Activated CD8-positive, alpha-beta T cell treated with anti-CD3 and anti-CD28 coated beads for 36 hours (primary cell): Measurements from ENCODE around the gene TMEM125. TPM values are rescaled to one million over a fixed set of nuclear protein-coding genes. Genes with fewer than 3 reads are reported as not detected.

ENCODE experiments used
- ATAC-seq: fragments of 200-7000 bp; cut with Tn5 transposase; one replicate; pipeline ENCODE4 v1.10.0; 2021; ENCODE audit warnings: mild to moderate bottlenecking, moderate library complexity
- CTCF ChIA-PET: fragments of 350-600 bp; sonication (Branson Sonifier 250); formaldehyde crosslinking; loops from one replicate; lab custom pipeline; 2021; ENCODE audit warnings: antibody characterized with exemption; lab: Charles Lee
- POLR2A ChIA-PET: fragments of 350-600 bp; sonication (Branson Sonifier 250); formaldehyde crosslinking; loops from one replicate; lab custom pipeline; 2021; ENCODE audit warnings: antibody characterized with exemption; lab: Charles Lee
- DNase-seq: peaks from one replicate; pipeline ENCODE4 v3.0.0-alpha.2; 2020
- H3K27ac Mint-ChIP-seq: one replicate; pipeline ENCODE4 v1.8.0; 2021; ENCODE audit warnings: mild to moderate bottlenecking, mixed read lengths
- H3K27me3 Mint-ChIP-seq: one replicate; pipeline ENCODE4 v1.8.0; 2021; ENCODE audit warnings: mixed read lengths
- H3K36me3 Mint-ChIP-seq: one replicate; pipeline ENCODE4 v1.8.0; 2021; ENCODE audit warnings: low read depth, mixed read lengths
- H3K4me1 Mint-ChIP-seq: one replicate; pipeline ENCODE4 v1.8.0; 2021; ENCODE audit warnings: low read depth, mixed read lengths
- H3K4me3 Mint-ChIP-seq: one replicate; pipeline ENCODE4 v1.8.0; 2021; ENCODE audit warnings: mild to moderate bottlenecking, moderate library complexity, mixed read lengths
- H3K9me3 Mint-ChIP-seq: one replicate; pipeline ENCODE4 v1.8.0; 2021; ENCODE audit warnings: mixed read lengths
- CTCF ChIP-seq: fragments of 200-600 bp; IDR thresholded peaks from one replicate; pipeline ENCODE4 v1.8.0; 2022; ENCODE audit warnings: antibody characterized with exemption, mild to moderate bottlenecking
- intact Hi-C: fragments of 100-400 bp; cut with micrococcal nuclease; formaldehyde crosslinking; loops from one replicate; pipeline ENCODE4 v1.10.0; 2022
- total RNA-seq, 2 experiments: library from RNA; stranded (reverse); gene quantifications; one replicate each; pipeline ENCODE4 v1.2.3, GENCODE V29; 2021

TMEM125 gene
- total RNA-seq, 2 experiments from 2014 or later: 0.81 TPM; not detected in 1

- no peak overlapping the region for H3K27ac Mint-ChIP-seq
- intact Hi-C loops: no loop called here
- ATAC-seq (no peak), DNase-seq (no peak)
- H3K36me3 Mint-ChIP-seq: no peaks in the 10 kb centered on the region
- H3K4me1 Mint-ChIP-seq: peaks cover 10% of the 10 kb centered on the region
- POLR2A ChIA-PET: no interaction called here
- H3K4me3 Mint-ChIP-seq: no peak overlapping the region
- CTCF ChIA-PET: no interaction called here
- H3K27me3 Mint-ChIP-seq: peaks cover 13% of the 10 kb centered on the region
- no peak for TF ChIP-seq CTCF
- H3K9me3 Mint-ChIP-seq: peaks cover 4% of the 10 kb centered on the region
Measured at GRCh38 chr1:43267818-43268425, 1.9 kb upstream of the TMEM125 start.

GRCh38 chr1:43270421-43271095, 775 bp downstream of the TMEM125 start:
- CTCF ChIA-PET: no interaction called here
- peak; percentile 51 for DNase-seq

GRCh38 chr1:43271186-43272118, 1.7 kb downstream of the TMEM125 start:
- peaks cover 21% of the 10 kb centered on the region for H3K4me1 Mint-ChIP-seq
- intact Hi-C loops: no loop called here
- ATAC-seq (peak; percentile 43), DNase-seq (peak; percentile 26)
- CTCF ChIA-PET: no interaction called here
- peaks cover 5% of the 10 kb centered on the region for H3K9me3 Mint-ChIP-seq
- peaks cover 12% of the 10 kb centered on the region for H3K27me3 Mint-ChIP-seq
- POLR2A ChIA-PET: no interaction called here
- peak overlapping the region; percentile 47 for H3K4me3 Mint-ChIP-seq
- TF ChIP-seq CTCF: no peak
- peaks cover 5% of the 10 kb centered on the region for H3K36me3 Mint-ChIP-seq
- no peak overlapping the region for H3K27ac Mint-ChIP-seq

More at GRCh38 chr1:43270421-43271095, 775 bp downstream of the TMEM125 start:
- intact Hi-C loops: no loop called here
- Mint-ChIP-seq H3K36me3 (peaks cover 5% of the 10 kb centered on the region), H3K4me1 (peaks cover 21% of the 10 kb centered on the region), H3K4me3 (peak overlapping the region; percentile 47), H3K27me3 (peaks cover 12% of the 10 kb centered on the region), H3K27ac (no peak overlapping the region), H3K9me3 (peaks cover 5% of the 10 kb centered on the region)
- peak; percentile 25 for ATAC-seq
- no peak for TF ChIP-seq CTCF
- POLR2A ChIA-PET: interaction anchor here (0.5 kb wide), 1 partner anchor 897 kb away, joined by 3 read pairs; no protein-coding TSS in a partner anchor

- H3K27ac Mint-ChIP-seq: no peak overlapping the region
- H3K27me3 Mint-ChIP-seq: peaks cover 12% of the 10 kb centered on the region
- no peak overlapping the region for H3K4me3 Mint-ChIP-seq
- peaks cover 5% of the 10 kb centered on the region for H3K9me3 Mint-ChIP-seq
- ChIA-PET CTCF (no interaction called here), POLR2A (no interaction called here)
- TF ChIP-seq CTCF: no peak
- intact Hi-C loops: no loop called here
- H3K4me1 Mint-ChIP-seq: peaks cover 21% of the 10 kb centered on the region
- DNase-seq (no peak), ATAC-seq (no peak)
- H3K36me3 Mint-ChIP-seq: peaks cover 5% of the 10 kb centered on the region
Measured at GRCh38 chr1:43272161-43272560, 2.4 kb downstream of the TMEM125 start.
